HTR-8/SVneo (cell line): ENCODE data around the gene CCN2.
"Not testable (repeated sequence)": the region's sequence is repeated elsewhere in the genome, so short reads cannot be mapped to it uniquely, and the experiment has no call there.

ENCODE experiments used
- DNase-seq: peaks from one replicate; pipeline ENCODE4 v3.0.0; 2011; ENCODE audit warnings: low spot score, mixed read lengths; ENCODE audit not compliant: insufficient read length
- FAIRE-seq: peaks from 2 replicates; lab custom pipeline; 2011; peaks lifted over from hg19 to GRCh38; lab: Jason Lieb, UNC

The CCN2 gene

GRCh38 chr6:131914967-131915751 is 36.0 kb downstream of the CCN2 start:
- DNase-seq (peak; percentile 76), FAIRE-seq (peak; percentile 76)

- DNase-seq (no peak), FAIRE-seq (no peak)
Observed at GRCh38 chr6:131914234-131914633, 36.9 kb downstream of the CCN2 start.

GRCh38 chr6:131911951-131912350 is 39.2 kb downstream of the CCN2 start:
- no peak for DNase-seq
- no peak for FAIRE-seq

DNA sequence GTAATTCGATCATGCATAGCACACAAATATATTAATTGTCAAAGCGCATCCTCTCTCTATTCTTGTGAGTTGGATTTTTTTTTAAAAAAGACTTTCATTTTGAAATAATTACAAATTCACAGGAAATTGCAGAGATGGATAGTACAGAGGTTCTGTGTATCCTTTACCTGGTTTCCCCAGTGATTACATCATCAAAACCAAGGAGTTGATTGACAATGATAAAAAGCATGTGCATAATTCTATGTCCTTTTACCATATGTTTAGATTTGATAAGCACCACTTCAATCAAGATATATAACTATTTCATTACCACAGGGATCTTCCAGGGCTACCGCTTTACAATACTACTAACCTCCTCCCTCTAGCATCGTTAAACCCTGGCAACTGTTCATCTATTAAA is 40.2 kb downstream of the CCN2 start:
- DNase-seq (no peak), FAIRE-seq (no peak)

- no peak for FAIRE-seq
- DNase-seq = no peak
Observed at GRCh38 chr6:131910219-131910589, 41.0 kb downstream of the CCN2 start.

GRCh38 chr6:131909408-131910218 is 41.6 kb downstream of the CCN2 start:
- peak; percentile 68 for DNase-seq
- no peak for FAIRE-seq

DNA sequence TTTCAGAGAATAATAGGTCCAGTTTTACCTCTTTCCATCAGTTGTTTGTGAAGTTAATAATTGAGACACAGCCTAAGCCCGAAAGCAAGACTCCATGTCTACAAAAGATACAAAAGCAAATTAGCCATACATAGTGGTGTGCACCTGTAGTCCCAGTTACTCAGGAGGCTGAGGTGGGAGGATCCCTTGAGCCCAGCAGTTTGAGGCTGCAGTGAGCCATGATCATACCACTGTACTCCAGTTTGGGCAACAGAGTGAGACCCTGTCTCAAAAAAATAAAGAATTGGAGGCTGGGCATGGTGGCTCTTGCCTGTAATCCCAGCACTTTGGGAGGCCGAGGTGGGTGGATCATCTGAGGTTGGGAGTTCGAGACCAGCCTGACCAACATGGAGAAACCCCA is 42.4 kb downstream of the CCN2 start:
- not testable (repeated sequence) for FAIRE-seq, DNase-seq

- not testable (repeated sequence) for FAIRE-seq, DNase-seq
Observed at GRCh38 chr6:131903734-131904133, 47.4 kb downstream of the CCN2 start.

DNA sequence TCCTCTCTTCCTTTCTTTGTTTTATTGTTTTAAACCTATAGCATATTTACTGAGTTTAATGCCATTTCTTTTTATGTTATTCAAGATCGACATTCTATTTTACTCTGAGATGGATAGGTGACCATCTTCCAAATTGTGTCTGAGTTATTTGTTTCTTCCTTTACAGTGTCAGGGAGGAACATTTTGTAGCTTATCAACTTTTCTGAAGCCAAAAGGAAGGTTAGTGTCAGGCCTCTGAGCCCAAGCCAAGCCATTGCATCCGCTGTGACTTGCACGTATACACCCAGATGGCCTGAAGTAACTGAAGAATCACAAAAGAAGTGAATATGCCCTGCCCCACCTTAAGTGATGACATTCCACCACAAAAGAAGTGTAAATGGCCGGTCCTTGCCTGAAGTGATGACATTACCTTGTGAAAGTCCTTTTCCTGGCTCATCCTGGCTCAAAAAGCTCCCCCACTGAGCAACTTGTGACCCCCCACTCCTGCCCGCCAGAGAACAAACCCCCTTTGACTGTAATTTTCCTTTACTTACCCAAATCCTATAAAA is 49.8 kb downstream of the CCN2 start:
- FAIRE-seq = not testable (repeated sequence)

GRCh38 chr6:131900231-131900630 is 50.9 kb downstream of the CCN2 start:
- no peak for DNase-seq
- FAIRE-seq = no peak

More for the DNA sequence above, 49.8 kb downstream of the CCN2 start:
- DNase-seq = not testable (repeated sequence)

GRCh38 chr6:131898718-131899117 is 52.5 kb downstream of the CCN2 start:
- no peak for DNase-seq
- FAIRE-seq = no peak
